T-helper 1 cell treated with Interleukin-12 subunit alpha and Interleukin-12 subunit beta and Interleukin-4 antibody, amounts not matched to agents 30 ng/mL and 1 ng/mL, for 36 hours (primary cell): ENCODE data around the gene RBM45. TPM values are rescaled to one million over a fixed set of nuclear protein-coding genes. Genes with fewer than 3 reads are reported as not detected.
"Not testable (repeated sequence)": the region's sequence is repeated elsewhere in the genome, so short reads cannot be mapped to it uniquely, and the experiment has no call there.

Source experiments
- intact Hi-C: fragments of 100-400 bp; cut with micrococcal nuclease; formaldehyde crosslinking; loops from one replicate; pipeline ENCODE4 v1.15.1; 2024
- total RNA-seq: library from RNA; stranded (reverse); gene quantifications from 2 replicates; pipeline ENCODE4 v1.2.3, GENCODE V29; 2022

The RBM45 gene, protein sequence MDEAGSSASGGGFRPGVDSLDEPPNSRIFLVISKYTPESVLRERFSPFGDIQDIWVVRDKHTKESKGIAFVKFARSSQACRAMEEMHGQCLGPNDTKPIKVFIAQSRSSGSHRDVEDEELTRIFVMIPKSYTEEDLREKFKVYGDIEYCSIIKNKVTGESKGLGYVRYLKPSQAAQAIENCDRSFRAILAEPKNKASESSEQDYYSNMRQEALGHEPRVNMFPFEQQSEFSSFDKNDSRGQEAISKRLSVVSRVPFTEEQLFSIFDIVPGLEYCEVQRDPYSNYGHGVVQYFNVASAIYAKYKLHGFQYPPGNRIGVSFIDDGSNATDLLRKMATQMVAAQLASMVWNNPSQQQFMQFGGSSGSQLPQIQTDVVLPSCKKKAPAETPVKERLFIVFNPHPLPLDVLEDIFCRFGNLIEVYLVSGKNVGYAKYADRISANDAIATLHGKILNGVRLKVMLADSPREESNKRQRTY
- 23.1 and 25.6 TPM in 2 replicates for total RNA-seq

DNA sequence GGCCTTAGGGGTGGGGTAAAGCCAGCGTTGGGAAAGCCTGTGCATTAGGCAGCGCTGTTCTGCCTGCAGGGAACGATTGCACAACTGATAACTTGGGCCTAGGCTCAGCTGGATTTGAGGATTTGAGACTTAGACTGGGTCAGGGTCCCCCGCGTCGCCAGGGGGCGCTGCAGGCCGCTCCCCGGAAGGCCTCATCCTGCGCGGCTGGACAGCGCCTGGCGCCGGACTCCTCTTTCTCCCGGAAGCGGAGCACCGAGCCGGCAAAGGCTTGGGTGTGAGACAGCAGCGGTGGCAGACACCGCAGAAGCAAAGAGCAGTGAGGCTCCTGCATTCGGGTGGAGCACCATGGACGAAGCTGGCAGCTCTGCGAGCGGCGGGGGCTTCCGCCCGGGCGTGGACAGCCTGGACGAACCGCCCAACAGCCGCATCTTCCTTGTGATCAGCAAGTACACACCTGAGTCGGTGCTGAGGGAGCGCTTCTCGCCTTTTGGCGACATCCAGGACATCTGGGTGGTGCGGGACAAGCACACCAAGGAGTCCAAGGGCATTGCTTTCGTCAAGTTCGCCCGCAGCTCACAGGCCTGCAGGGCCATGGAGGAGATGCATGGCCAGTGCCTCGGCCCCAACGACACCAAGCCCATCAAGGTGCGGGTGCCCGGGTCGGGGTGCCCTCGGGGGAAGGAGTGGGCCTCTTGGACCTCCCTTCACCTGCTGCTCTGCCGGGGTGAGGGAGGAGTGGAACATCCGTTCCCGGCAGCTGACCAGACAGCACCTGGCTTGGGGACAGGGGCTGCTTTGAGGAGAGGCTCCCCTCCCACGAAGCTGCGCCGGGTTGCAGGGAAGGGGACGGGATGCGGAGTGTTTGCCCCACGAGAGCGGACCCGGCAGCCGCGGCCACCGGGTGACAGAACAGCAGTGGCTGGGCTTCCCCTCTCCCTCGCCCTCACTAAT, at the start of gene RBM45:
Gene RBM45 (plus strand): TSS at position 236 of the 951 bp plus-strand sequence. CDS start 110 bp downstream, at position 346.
- intact Hi-C loops = loop anchor here (1.0 to 10.0 kb wide), 15 partner anchors 82 to 1895 kb away; partner anchors contain the start of genes AGPS, CWC22, FKBP7 and OSBPL6

DNA sequence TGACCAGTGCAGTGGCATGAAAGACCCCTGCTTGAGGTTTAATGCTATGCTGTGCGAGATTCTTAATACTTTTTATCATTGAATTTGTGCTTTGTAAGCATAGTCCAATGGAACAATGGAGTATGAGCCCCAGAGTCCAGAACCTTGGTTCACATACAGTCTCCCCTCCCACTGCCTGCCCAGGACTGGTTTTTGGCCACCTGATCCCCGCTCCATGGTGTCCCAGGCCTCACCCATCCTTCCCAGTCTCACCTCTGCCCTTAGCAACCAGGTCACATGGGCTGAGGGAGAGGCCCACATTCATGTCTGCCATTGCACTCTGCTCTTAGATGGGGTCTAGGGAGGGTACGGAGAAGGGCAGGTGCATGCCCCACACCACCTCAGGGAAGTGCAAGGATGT, 45.9 kb upstream of the RBM45 start:
- intact Hi-C loops = no loop called here

DNA sequence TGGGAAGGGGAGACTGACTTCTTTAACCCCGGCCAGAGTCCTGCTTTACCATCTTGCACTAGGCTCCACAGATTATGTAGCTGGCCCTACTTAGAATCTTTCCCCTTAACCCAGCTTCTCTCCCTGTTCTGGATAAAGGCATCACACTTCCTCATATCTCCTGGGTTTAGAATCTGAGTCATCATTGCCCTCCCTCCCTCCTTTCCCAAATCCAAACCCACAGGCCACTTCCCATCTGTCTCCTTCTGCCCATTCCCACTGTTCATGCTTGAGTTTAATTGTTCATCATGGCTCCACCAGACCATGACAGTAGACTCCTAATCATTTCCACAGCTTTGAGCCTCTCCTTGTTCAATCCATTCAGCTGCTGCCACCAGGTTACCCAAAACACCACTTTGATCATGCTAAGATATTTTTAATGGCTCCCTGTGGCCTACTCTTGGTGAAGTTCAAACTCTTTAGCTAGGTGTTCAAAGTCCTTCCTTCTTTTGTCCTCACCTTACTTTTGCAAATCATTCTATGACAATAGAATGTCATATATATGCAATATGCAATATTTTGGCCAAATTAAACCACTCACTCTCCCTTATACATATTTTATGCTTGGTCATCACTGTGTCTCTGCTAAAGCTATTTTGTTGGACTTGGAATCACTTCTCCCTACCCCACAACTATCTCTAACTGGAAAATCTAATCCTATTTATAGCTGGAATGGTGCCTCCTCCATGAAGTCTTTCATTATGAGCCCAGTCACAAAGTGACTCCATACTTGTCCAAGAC, 45.2 kb upstream of the RBM45 start:
- intact Hi-C loops = no loop called here

DNA sequence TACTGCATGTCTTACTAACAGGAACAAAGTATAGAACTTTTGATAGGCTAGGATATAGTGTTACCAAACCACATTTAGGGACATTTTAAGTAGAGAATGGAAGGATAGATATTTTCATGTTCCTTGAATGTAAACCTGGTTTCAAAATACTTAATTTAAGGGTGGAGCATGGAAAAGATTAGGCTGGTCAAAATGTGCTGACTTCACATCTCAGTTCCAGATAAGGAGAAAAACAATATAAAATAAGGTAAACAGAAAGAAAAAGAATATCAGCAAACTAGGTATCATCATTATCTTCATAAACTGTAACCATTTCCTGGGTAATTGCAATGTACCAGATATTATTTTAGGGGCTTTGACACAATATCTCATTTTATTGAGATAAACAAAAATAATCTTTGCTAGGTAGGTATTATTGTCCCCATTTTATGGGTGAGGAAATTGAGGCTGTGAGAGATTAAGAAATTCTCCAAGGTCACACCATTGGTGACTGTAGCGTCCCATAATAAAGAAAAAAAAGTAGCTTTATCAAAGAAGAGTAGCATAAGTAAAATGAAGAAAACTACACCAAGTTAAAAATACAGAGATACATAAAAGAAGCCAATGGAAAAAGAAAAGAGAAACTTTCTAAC, 43.3 kb upstream of the RBM45 start:
- intact Hi-C loops = no loop called here

DNA sequence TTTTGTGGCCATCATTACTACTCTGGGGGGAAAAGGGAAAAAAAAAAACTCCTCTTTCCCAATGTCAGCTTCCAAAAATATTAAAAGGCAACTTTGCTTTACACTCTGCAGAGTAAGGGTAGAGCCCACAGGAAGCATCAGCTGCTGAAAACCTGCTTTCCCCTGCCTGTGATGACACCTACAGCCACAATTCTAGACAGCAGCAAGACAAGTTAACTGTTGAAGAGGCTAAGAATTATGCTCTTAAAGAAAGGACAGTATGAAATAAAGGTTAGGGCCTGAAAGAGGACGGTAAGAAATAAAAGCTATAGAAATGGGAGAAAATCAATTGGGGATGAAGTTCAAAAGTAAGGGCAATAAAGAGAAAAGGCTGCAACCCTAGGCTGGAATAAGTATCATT, 42.7 kb upstream of the RBM45 start:
- intact Hi-C loops = no loop called here

DNA sequence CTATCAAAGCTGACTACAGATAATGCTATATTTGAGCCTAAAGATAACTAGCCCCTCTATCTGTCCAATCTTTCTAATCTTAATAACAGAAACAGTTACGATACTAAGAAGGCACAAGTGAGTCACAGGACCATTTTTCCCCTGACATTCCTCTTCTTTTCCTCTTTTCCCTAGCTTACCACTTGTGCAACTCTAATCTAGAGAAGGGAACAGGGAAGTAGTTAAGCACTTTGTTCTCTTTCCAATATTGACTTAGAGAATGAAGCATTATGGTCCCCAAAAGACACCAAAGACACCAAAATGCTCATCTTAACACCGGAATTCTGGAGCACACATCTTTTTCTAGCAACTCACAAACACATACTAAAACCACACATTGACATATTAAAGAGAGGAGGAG, 41.4 kb upstream of the RBM45 start:
- intact Hi-C loops = no loop called here

DNA sequence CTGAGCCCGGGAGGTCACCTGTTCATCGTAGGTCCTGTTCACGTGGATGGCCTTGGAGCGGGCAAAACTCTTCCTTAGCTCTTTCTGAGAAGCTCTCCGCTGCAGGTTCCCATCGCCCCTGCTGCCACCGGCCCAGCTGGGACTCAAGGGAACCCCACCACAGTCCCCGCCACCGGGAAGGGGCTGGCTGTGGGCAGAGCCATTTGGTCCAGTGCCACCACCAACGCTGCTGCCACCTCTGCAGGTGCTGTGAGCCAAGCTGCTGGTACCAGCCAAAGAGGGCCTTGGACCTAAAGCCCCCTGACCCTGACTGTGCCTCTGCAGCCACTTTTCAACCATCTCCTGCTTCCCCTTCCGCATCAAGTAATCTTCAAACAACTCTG, 40.2 kb upstream of the RBM45 start:
- intact Hi-C loops = no loop called here

DNA sequence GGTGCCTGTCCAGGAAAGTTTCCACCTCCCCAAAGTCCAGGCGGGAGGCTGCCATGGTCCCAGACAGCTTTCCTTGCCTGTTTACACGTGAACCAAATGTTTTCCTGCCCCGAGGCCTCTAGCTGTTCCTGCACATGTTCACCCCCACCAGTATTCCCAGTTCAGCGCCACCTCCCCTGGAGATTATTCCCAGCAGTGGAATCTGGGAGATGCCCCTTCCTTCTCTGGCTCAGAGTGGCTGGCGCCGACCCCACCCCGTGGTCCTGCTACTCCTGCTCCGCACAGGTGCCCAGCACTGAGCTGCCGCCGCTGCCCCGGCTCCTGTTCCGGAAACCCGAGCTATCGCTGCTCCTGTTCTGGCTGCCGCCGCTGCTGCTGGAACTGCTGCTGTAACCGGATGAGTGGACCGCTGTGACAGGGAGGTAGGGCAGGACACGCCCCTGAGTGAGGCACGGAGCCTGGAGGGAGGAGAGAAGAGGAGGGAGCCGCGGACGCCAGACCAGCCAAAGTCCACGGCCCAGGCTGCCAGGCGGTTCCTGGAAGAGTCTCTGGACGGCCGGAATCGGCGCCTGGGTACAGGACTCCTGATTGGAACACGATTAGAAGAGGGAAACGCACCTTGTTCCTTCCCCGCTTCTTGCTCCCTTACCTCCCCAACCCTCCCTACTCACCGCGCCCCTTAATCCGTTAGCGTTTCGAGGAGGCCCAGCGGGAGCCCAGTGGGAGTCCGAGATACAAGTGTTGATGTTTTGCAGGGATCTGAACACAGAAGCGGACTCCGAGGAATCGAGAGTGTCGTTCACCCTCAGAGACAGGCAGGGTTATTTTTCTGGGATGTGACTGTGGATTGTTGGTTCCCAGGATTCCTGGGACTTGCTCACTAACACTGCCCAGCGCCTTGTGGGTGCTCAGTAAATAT, 39.6 kb upstream of the RBM45 start, which contains the start of gene PDE11A:
Gene PDE11A (minus strand): TSS at position 395 of the 919 bp plus-strand sequence. CDS start 340 bp downstream, at position 55.
- intact Hi-C loops = no loop called here

DNA sequence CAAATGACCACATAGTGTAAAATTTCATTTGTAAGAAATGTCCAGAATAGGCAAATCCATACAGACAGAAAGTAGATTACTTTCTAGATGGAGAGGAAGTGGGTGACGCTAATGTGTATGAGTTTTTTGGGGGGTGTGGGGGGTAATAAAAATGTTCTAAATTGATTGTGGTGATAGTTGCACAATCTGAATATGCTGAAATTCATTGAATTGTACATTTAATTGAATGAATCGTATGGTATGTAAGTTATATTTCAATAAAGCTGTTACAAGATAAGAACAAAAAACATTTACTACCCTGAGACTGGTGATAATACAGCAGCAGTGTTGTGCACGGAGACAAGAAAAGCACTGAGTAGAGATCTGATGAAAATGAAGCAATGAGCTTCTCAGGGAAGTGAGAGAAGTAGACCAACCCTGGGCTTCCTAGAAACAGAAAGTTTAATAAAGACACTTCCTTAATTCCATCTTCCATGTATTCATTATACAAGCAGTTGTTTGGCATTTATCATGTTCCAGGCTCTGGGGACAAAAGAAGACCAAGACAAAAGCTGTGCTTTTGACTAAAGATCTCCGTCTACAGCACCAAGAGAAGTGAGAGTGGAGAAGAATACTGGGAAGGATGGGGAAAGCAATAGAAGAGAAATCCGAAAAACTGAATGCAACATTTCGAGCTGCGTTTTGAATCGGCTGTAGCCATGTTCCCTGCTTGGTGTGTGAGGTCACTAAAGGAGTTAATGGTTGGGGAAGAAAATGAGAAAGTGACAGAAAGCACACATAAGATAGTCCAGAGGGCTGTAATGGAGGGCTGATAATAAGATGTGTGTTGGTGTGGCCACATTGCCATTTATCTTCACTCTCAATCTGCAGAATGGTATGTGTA, 37.9 kb upstream of the RBM45 start:
- intact Hi-C loops = no loop called here

DNA sequence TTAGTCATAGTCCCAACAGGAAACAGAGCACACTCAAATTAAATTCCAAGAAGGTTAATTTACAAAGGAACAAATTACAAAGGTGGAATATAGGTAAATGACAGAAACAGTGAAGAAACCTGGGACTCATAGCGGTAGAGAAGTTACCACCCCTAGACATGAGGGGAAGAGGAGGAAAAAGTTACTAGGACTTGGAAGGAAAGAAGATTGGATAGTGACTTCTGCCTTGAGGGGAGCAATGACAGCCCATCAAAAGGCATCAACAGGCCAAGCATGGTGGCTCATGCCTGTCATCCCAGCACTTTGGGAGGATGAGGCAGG, 37.3 kb upstream of the RBM45 start:
- intact Hi-C loops = no loop called here

DNA sequence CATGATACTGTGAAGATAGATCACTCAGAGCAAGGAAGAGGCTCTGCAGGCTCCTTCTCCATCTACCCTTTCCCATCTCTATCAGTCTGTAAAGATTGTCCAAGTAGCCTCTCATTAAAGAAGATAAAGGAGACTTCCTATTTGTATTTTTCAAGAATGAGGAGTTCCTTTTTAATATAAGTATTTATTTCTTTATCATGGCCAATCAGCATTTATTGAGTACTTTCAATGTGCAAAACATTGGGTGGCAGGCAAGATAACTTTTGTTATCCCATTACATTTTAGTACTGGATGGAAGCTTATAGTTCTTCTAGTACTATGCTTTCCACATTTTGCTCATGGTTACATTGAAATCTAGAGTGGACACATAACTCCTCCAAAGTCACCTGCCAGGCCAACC, 36.1 kb upstream of the RBM45 start:
- intact Hi-C loops = no loop called here

DNA sequence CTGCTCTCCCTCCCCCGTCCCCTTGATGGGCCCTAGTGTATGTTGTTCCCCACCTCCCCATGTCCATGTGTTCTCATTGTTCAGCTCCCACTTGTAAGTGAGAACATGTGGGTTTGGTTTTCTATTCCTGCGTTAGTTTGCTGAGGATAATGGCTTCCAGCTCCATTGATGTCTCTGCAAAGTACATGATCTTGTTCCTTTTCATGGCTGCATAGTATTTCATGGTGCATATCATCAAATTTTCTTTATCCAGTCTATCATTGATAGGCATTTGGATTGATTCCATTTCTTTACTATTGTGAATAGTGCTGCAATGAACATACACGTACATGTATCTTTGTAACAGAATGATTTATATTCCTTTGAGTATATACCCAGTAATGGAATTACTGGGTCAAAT, 33.0 kb upstream of the RBM45 start:
- intact Hi-C loops = not testable (repeated sequence)

DNA sequence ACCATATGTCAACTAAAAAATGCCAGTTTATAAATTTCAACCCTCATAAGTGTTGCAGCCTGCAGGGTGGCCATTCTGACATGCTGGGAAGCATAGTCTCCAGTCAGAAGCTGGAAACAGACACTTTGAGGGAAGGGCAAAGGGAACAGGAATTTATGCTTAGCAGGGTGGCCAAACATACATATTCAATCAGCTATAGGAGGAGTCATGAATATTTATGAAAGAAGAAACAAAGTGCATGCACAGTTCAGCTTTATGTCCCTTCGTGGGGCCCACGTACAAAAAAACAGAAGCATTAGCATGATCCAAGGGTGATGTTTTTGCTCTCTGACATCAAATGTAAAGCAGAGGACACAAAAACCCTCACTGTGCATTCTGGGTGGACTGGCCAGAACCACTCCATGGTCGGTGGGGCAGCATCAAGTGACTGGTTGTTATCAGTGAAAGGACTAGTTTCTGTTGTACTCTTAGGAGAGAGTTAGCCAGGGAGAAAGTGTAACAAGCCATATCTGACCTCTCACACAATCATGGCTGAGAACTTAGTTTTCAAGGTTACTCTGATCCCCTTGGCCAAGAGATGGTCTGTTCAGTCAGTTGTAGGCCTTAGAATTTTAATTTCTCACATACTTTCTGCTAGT, 29.7 kb upstream of the RBM45 start:
- intact Hi-C loops = no loop called here

DNA sequence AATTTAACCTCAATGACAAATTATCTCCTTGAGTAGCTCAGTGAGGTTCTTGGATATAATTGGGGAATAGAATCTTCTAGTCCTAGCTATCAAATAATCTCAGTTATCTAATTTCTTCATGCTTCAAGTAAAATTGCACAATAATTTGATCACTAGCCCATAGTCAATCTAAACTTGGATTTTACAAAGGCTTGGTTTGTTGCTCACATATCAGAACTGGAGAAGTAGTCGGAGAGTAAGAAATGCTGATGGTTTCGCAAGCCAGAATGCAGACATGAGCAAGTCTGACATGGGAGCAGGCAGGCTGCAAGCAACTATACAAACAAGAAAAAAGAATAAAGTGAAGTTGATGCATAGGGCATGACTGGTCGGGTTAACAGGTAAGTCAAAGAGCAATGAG, 28.0 kb upstream of the RBM45 start:
- intact Hi-C loops = no loop called here

DNA sequence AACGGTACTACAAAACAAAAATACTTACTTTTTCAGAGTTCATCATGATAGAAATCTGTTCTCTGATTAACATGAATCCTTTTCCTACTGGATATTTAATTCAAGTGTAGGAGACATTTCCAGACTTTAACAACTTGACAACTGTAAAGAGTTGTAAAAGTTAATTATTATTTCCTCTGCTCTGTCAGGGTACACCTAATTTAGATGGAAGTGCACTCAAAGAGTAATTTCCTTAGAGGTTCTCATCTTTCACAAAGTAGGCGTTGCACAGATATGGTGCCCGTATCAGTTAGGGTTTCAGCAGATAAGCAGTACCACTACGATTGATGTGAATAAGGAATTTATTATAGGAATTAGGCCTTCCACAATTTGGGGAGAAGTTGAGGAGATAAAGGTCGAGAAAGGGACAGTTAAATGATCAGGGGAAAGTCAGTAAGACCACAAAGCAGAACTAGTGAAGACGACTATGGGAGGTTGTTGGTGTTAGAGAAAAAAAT, 23.4 kb upstream of the RBM45 start:
- intact Hi-C loops = no loop called here

DNA sequence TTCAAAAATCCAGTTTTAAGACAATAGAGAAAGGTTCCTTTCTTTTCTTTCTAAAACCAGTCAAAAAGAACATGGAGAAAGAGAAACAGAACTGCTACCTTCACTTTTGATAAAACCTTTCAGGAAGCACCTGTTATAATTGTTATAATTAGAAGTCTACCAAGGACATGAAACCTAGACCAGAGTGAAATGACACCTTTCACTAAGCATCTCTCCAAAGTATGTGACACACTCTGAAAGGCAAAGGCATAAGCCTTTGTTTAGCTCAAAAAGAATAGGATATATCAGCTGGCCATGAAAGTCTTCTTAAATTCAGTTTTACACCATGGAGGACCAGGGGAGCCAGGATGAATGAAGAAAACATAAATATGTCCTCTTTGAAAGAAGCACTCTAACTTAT, 18.8 kb upstream of the RBM45 start:
- intact Hi-C loops = loop anchor here (10.0 kb wide), 1 partner anchor 791 kb away; no protein-coding TSS in a partner anchor

DNA sequence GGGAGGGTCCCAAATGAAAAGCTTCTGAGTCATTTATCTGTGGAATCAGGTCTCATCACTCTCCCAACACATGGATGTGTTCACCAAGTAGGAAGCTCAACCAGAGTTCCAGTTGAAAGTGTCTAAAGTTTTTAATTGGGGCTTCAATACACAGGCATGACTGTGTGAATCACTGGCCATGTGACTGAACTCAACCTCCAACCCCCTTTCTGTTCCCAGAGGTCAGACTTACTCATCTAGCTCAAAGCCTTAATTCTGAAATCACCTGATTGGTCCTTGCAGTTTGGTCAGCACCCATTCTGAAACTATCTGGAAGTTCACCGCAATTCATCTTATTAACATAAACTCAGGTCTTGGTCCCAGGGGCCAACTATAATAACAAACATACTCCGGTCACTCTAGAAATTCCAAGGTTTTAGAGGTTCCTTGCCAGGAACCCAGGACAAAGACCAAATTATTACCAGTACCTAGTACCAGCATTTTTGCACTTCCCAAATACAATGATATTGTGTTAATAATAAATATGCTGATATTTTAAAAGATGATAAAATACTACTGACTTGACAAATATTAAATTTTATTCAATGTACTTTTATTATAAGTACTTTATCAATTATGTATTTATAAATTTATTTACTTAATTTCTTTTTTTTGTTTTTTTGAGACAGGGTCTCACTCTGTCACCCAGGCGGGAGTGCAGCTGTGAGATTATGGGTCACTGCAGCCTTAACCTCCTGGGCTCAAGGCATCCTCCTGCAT, 10.7 kb upstream of the RBM45 start:
- intact Hi-C loops = no loop called here
